Trophoblast cell (in vitro differentiated cells and primary cell): Measurements from ENCODE around the gene PDPN.
"Not testable (repeated sequence)": the region's sequence is repeated elsewhere in the genome, so short reads cannot be mapped to it uniquely, and the experiment has no call there.

Source experiments
- DNase-seq, 2 donors: peaks; one replicate each; pipeline ENCODE4 v3.0.0-alpha.2; 2016
- H2AFZ ChIP-seq: 2 replicates; pipeline ENCODE4 v1.6.1; 2013; ENCODE audit warnings: low read length, moderate library complexity, mild to moderate bottlenecking; ENCODE audit not compliant: insufficient read depth, poor library complexity
- H2AK5ac ChIP-seq: 2 replicates; pipeline ENCODE4 v1.6.1; 2013; ENCODE audit warnings: mild to moderate bottlenecking, low read length
- H2BK120ac ChIP-seq: 2 replicates; pipeline ENCODE4 v1.6.1; 2013; ENCODE audit warnings: low read length, mild to moderate bottlenecking, moderate library complexity; ENCODE audit not compliant: insufficient read depth, poor library complexity
- H2BK12ac ChIP-seq: 2 replicates; pipeline ENCODE4 v1.6.1; 2013; ENCODE audit warnings: mild to moderate bottlenecking, low read length, moderate library complexity
- H2BK5ac ChIP-seq: 2 replicates; pipeline ENCODE4 v1.6.1; 2013; ENCODE audit warnings: low read length, low read depth, moderate library complexity, mild to moderate bottlenecking; ENCODE audit not compliant: poor library complexity
- H3K14ac ChIP-seq: 2 replicates; pipeline ENCODE4 v1.6.1; 2013; ENCODE audit warnings: mild to moderate bottlenecking, low read length
- H3K18ac ChIP-seq: 2 replicates; pipeline ENCODE4 v1.6.1; 2013; ENCODE audit warnings: mild to moderate bottlenecking, low read length
- H3K23ac ChIP-seq: 2 replicates; pipeline ENCODE4 v1.6.1; 2013; ENCODE audit warnings: low read length
- H3K27ac ChIP-seq: 2 replicates; pipeline ENCODE4 v1.5.1; 2013; ENCODE audit warnings: low read depth, mild to moderate bottlenecking, inconsistent platforms, low read length, moderate library complexity
- H3K27me3 ChIP-seq: 2 replicates; pipeline ENCODE4 v1.6.1; 2013; ENCODE audit warnings: inconsistent platforms, mild to moderate bottlenecking, low read length, moderate library complexity; ENCODE audit not compliant: insufficient read depth
- H3K36me3 ChIP-seq, 2 experiments: 1 replicate in 1 of 2; 2 replicates in 1 of 2; pipeline ENCODE4 v1.6.1; 2013; ENCODE audit warnings: low read length in 2 of 2, mild to moderate bottlenecking in 2 of 2, moderate library complexity in 1 of 2; ENCODE audit not compliant: insufficient read depth in 2 of 2, control insufficient read depth in 1 of 2
- H3K4ac ChIP-seq: 2 replicates; pipeline ENCODE4 v1.6.1; 2013; ENCODE audit warnings: low read depth, mild to moderate bottlenecking, low read length, moderate library complexity
- H3K4me1 ChIP-seq, 2 experiments: 1 replicate in 1 of 2; 2 replicates in 1 of 2; pipeline ENCODE4 v1.6.1; 2013; ENCODE audit warnings: low read length in 2 of 2, mild to moderate bottlenecking in 2 of 2, moderate library complexity in 1 of 2; ENCODE audit not compliant: insufficient read depth in 2 of 2, control insufficient read depth in 1 of 2
- H3K4me2 ChIP-seq: 2 replicates; pipeline ENCODE4 v1.6.1; 2013; ENCODE audit warnings: inconsistent platforms, mild to moderate bottlenecking, low read length, moderate library complexity
- H3K4me3 ChIP-seq: 2 replicates; pipeline ENCODE4 v1.5.1; 2013; ENCODE audit warnings: mild to moderate bottlenecking, low read depth, low read length, inconsistent platforms
- H3K79me1 ChIP-seq: one replicate; pipeline ENCODE4 v1.6.1; 2013; ENCODE audit warnings: low read length
- H3K79me2 ChIP-seq: 2 replicates; pipeline ENCODE4 v1.6.1; 2013; ENCODE audit warnings: low read length, mild to moderate bottlenecking; ENCODE audit not compliant: control insufficient read depth, insufficient read depth, poor library complexity
- H3K9ac ChIP-seq: 2 replicates; pipeline ENCODE4 v1.6.1; 2013; ENCODE audit warnings: mild to moderate bottlenecking, low read length
- H3K9me3 ChIP-seq: 2 replicates; pipeline ENCODE4 v1.6.1; 2013; ENCODE audit warnings: low read depth, mild to moderate bottlenecking, control low read depth, inconsistent platforms, low read length; ENCODE audit not compliant: insufficient read depth
- H4K12ac ChIP-seq: 2 replicates; pipeline ENCODE4 v1.6.1; 2013; ENCODE audit warnings: low read depth, mild to moderate bottlenecking, low read length, moderate library complexity
- H4K8ac ChIP-seq: 2 replicates; pipeline ENCODE4 v1.6.1; 2013; ENCODE audit warnings: low read depth, mild to moderate bottlenecking, low read length, moderate library complexity
- H4K91ac ChIP-seq: one replicate; pipeline ENCODE4 v1.6.1; 2013; ENCODE audit warnings: low read depth, mild to moderate bottlenecking, low read length, moderate library complexity
- WGBS: extraction: QIAGEN DNeasy Blood & Tissue Kit; methylation state at CpG from one replicate; pipeline ENCODE4 v1.1.7; 2013; ENCODE audit warnings: missing lambda C conversion rate; ENCODE audit not compliant: insufficient read length, insufficient coverage; ENCODE audit errors: extremely low coverage; 5-methylcytosine and 5-hydroxymethylcytosine counted together

Gene PDPN

GRCh38 chr1:13560541-13560940 is 23.1 kb upstream of the PDPN start:
- WGBS, result no CpG with 5 or more reads among the region's 6 CpGs
- no peak overlapping the region for H3K4me2 ChIP-seq
- no peak for DNase-seq
- H3K18ac ChIP-seq, result no peak overlapping the region
- H4K12ac ChIP-seq, result no peak overlapping the region
- H3K4me3 ChIP-seq, result no peak overlapping the region
- peaks cover under 1 to 3% of the 10 kb centered on the region in 2 experiments for H3K4me1 ChIP-seq
- no peak overlapping the region for H2AK5ac ChIP-seq
- no peak overlapping the region for H3K23ac ChIP-seq
- H3K79me1 ChIP-seq, result no peaks in the 10 kb centered on the region
- H3K27me3 ChIP-seq, result no peaks in the 10 kb centered on the region
- H3K4ac ChIP-seq, result no peak overlapping the region
- no peaks in the 10 kb centered on the region for H3K36me3 ChIP-seq
- H3K27ac ChIP-seq, result no peak overlapping the region
- no peak overlapping the region for H2BK5ac ChIP-seq
- no peaks in the 10 kb centered on the region for H3K9me3 ChIP-seq
- no peak overlapping the region for H4K91ac ChIP-seq
- H2AFZ ChIP-seq, result no peak overlapping the region
- H3K79me2 ChIP-seq, result no peaks in the 10 kb centered on the region
- H4K8ac ChIP-seq, result no peak overlapping the region
- no peak overlapping the region for H3K14ac ChIP-seq
- no peak overlapping the region for H2BK12ac ChIP-seq
- H2BK120ac ChIP-seq, result no peak overlapping the region
- no peak overlapping the region for H3K9ac ChIP-seq

GRCh38 chr1:13562981-13563380 is 20.7 kb upstream of the PDPN start:
- not testable (repeated sequence) for H2BK12ac ChIP-seq, H2AK5ac ChIP-seq, H3K23ac ChIP-seq, H3K79me2 ChIP-seq, H3K27ac ChIP-seq, H3K4me3 ChIP-seq, H3K9me3 ChIP-seq, H3K27me3 ChIP-seq, H4K8ac ChIP-seq, H3K9ac ChIP-seq, DNase-seq, H3K18ac ChIP-seq, H2AFZ ChIP-seq, H3K36me3 ChIP-seq, H2BK5ac ChIP-seq, H3K4me1 ChIP-seq, H3K14ac ChIP-seq, H4K12ac ChIP-seq, H3K79me1 ChIP-seq, H2BK120ac ChIP-seq, H4K91ac ChIP-seq, H3K4ac ChIP-seq, H3K4me2 ChIP-seq
- no CpG with 5 or more reads among the region's 11 CpGs for WGBS

GRCh38 chr1:13564073-13564472 is 19.6 kb upstream of the PDPN start:
- Histone ChIP-seq H3K4me1 (peaks cover 5 to 7% of the 10 kb centered on the region in 2 experiments), H3K27ac (no peak overlapping the region), H4K8ac (no peak overlapping the region), H3K79me2 (no peaks in the 10 kb centered on the region), H2BK120ac (no peak overlapping the region), H4K91ac (no peak overlapping the region), H2AFZ (no peak overlapping the region), H2BK12ac (no peak overlapping the region), H3K36me3 (no peaks in the 10 kb centered on the region), H2AK5ac (no peak overlapping the region), H3K4me2 (no peak overlapping the region), H3K27me3 (no peaks in the 10 kb centered on the region), H3K14ac (no peak overlapping the region), H3K9ac (no peak overlapping the region), H3K18ac (no peak overlapping the region), H3K4ac (no peak overlapping the region), H3K9me3 (no peaks in the 10 kb centered on the region), H3K79me1 (peaks cover 1% of the 10 kb centered on the region), H3K4me3 (no peak overlapping the region), H2BK5ac (no peak overlapping the region), H3K23ac (no peak overlapping the region), H4K12ac (no peak overlapping the region)
- WGBS, result 100% methylated on average over 1 of the region's 5 CpGs
- DNase-seq, result no peak

GRCh38 chr1:13570435-13570834 is 13.2 kb upstream of the PDPN start:
- H2BK120ac ChIP-seq, H4K12ac ChIP-seq, H4K8ac ChIP-seq, H3K27me3 ChIP-seq, H4K91ac ChIP-seq, H3K9ac ChIP-seq, H3K18ac ChIP-seq, H2AK5ac ChIP-seq, H3K4me1 ChIP-seq, H2BK5ac ChIP-seq, H3K23ac ChIP-seq, H2AFZ ChIP-seq, DNase-seq, H3K36me3 ChIP-seq, H3K14ac ChIP-seq, H3K4me2 ChIP-seq, H3K79me1 ChIP-seq, H3K4ac ChIP-seq, H3K4me3 ChIP-seq, H3K79me2 ChIP-seq, H2BK12ac ChIP-seq, H3K27ac ChIP-seq, H3K9me3 ChIP-seq: not testable (repeated sequence)
- whole genome bisulfite sequencing, result no CpG with 5 or more reads among the region's 7 CpGs
